SHP77 treated with DMSO at 0.1 percent for 48 hours (cell line): ENCODE data around the gene MT1F.
"Not testable (repeated sequence)": the region's sequence is repeated elsewhere in the genome, so short reads cannot be mapped to it uniquely, and the experiment has no call there.

ENCODE experiments used
- DNase-seq: peaks from one replicate; lab custom pipeline; 2025; lab: John Stamatoyannopoulos, UW

The MT1F gene

DNA sequence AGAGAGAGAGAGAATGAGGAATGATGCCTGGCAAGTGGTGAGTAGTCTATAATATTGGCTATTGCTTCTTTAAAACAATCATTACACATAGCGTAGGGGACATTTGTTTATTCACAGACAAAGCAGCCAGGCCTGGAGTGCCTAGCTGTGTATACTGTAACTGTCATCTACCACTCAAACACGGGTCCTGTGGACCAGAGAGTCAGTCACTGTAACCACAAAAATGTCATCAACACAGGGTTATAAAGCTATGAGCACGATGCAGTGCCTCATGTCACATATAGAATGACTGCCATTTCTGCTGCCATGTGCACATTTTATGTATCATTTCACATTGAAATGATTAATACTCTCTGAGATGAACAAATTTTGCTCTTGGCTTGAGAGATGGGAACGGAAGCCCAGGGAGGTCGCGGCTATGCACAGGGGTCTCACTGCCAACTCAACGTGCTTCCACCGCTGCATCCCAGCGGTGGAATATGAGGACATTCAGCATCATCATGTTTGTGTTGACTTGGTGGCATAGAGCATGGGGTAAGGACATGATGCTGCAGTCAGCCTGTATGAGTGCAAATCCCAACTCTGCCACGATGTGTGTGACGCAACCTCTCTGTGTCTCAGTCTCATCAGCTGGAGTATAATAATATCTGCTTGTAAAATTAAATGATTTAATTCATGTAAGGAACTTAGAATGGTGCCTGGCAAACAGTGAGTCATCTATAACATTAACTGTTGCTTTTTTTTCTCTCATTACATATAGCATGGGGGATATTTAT lies 15.2 kb downstream of the MT1F start:
- DNase-seq = no peak

DNA sequence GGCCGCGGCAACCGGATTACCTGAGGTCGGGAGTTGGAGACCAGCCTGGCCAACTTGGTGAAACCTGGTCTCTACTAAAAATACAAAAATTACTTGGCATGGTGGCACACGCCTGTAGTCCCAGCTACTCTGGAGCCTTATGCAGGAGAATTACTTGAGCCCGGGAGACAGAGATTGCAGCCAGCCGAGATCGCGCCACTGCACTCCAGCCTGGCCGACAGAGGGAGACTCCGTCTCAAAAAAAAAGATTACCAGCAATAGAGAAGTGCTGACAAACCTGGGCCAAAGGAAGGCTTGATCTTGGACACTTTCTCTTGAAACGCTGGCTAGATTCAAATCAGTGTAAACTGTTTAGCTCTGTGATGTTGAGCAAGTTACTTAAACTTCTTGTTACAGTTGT lies 16.2 kb downstream of the MT1F start:
- no peak for DNase-seq

GRCh38 chr16:56674570-56674969 lies 16.8 kb downstream of the MT1F start:
- not testable (repeated sequence) for DNase-seq

GRCh38 chr16:56675685-56676210 lies 18.0 kb downstream of the MT1F start:
- DNase-seq = no peak

GRCh38 chr16:56677474-56677873 lies 19.7 kb downstream of the MT1F start:
- no peak for DNase-seq

DNA sequence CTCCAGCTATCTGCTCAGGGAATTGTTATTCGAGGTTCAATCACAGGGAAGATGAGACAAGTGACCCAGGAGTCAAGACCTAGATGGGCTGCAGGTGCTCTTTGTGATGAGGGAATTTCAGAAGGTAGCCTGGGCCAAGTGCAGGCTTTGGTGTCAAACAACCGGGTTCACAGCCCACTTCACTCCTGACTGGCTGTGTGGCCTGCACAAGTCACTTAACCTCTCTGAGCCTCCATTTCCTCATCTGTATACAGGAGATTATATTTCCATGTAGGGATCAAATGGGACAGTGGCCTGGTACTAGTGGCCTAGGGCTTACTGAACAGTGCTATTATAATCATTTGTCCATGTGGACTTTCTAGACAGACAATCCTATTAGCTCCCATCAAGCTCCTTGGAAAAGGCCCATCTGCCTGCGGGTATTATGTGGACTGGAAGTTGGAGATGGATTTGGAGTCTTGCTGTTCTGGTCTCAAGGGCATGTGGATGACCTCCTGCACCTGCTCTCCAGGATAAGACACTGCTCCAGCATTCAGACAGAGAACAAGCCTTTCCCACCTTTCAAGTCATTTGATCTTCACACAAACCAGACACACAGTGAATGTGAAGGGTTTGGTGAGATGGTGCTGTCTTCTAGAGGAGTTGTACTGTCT lies 21.4 kb downstream of the MT1F start:
- no peak for DNase-seq

GRCh38 chr16:56679818-56680217 lies 22.1 kb downstream of the MT1F start:
- DNase-seq = no peak

DNA sequence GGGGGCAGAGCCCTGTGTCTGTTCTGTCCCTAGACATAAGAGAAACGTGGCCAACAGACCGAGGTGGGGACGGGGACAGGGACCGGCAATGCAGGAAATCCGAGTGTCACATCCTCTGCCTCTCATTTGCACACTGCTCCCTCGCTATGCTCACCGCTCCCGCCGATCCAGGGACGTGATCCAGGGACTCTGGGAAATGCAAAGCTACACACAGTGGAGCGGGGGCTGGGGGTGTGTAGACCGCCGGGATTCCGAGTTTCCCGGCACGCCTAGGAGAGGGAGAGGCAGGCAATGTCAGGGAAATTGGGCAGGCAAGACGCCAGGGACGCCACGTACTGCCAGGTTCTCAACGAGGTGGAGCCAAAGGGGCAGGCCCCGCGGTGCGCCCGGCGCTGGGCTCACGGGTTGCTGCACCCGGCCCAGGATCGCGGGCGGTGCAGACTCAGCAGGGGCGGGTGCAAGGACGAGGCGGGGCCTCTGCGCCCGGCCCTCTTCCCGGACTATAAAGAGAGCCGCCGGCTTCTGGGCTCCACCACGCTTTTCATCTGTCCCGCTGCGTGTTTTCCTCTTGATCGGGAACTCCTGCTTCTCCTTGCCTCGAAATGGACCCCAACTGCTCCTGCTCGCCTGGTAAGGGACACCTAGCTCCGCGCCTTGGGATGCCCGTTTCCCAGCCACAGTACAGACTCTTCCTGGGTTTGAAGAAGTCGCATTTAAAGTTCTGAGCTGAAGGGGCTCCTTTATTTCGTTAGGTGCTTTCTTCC lies 24.4 kb downstream of the MT1F start, which contains the start of gene MT1X:
MT1X (plus strand) TSS at position 532 of the 764 bp plus-strand sequence; CDS start at position 603, 71 bp downstream.
- DNase-seq = peak; percentile 70

DNA sequence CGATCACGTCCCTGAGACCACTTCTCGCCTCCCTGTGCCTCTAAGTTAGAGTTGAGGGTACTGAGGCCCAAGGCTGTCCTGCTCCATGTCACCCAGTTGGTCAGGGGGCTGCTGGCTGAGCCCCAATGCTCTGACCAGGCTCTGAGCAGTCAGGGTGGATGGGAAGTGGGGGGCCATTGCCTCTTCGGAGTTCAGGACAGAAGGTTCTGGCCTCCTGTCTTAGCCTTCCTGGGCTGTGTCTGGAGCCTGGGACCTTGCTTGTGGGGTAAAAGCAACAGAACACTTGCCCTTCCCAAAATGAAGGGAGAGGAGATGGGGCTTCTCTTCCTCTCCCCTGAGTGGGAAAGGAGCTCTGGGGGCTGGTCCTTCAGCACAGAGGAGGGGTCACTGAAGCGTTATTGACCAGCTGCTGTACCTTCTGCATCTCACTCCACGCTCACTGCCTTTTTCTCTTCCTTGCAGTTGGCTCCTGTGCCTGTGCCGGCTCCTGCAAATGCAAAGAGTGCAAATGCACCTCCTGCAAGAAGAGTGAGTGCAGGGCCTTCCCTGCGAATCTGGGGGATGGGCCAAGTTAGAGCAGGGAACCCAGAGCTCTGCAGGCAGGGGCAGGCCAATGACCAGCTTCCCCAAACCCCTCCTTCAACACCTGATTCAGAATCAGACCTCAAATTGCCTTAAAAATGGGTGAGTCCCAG lies 25.1 kb downstream of the MT1F start:
- DNase-seq = no peak

- no peak for DNase-seq
Measured at GRCh38 chr16:56683424-56684172, 25.8 kb downstream of the MT1F start.

- DNase-seq = no peak
Measured at GRCh38 chr16:56684256-56684925, 26.6 kb downstream of the MT1F start.

- no peak for DNase-seq
Measured at GRCh38 chr16:56684926-56685590, 27.3 kb downstream of the MT1F start.

- no peak for DNase-seq
Measured at GRCh38 chr16:56686758-56687157, 29.0 kb downstream of the MT1F start.

DNA sequence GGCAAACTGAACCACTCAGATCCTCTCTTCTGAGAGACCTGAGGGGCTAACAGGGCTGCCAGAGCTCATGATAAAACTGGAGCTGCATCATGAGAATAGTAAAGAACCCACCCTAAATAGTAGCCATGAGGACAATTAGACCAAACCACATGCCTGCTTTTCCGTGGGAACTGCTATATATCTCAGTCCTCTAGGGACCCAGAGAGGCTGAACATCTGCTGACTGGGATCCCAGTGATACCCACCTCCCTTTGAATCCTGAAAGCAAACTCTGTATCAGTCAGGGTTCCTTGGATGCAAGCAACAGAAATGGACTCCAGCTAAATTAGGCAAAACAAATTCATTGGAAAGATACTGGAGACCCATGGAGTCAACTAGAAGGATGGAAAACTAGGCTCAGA lies 31.0 kb downstream of the MT1F start:
- DNase-seq = peak; percentile 23

GRCh38 chr16:56689171-56689570 lies 31.4 kb downstream of the MT1F start:
- DNase-seq = peak; percentile 23

- no peak for DNase-seq
Measured at GRCh38 chr16:56690420-56691122, 32.8 kb downstream of the MT1F start.

- no peak for DNase-seq
Measured at GRCh38 chr16:56691885-56692284, 34.1 kb downstream of the MT1F start.

DNA sequence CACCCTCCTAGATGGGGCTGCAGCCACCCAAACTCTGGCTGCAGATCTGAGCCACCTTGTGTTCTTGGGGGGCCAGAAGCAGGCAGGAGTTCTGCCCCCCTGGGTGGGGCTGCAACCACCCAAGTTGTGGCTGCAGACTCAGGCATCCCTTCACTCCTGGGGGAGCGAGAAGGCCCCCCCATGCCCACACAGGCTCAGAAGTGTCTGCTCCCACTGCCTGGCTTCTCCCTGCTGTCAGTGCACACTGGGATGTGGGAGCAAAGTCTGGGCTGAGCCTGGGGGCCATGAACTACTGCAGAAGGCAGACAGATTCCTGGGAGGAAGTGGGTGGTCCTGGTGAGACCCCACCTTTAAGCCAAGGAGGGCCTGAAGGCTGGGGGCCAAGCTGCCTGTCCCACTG lies 37.5 kb downstream of the MT1F start:
- no peak for DNase-seq

DNA sequence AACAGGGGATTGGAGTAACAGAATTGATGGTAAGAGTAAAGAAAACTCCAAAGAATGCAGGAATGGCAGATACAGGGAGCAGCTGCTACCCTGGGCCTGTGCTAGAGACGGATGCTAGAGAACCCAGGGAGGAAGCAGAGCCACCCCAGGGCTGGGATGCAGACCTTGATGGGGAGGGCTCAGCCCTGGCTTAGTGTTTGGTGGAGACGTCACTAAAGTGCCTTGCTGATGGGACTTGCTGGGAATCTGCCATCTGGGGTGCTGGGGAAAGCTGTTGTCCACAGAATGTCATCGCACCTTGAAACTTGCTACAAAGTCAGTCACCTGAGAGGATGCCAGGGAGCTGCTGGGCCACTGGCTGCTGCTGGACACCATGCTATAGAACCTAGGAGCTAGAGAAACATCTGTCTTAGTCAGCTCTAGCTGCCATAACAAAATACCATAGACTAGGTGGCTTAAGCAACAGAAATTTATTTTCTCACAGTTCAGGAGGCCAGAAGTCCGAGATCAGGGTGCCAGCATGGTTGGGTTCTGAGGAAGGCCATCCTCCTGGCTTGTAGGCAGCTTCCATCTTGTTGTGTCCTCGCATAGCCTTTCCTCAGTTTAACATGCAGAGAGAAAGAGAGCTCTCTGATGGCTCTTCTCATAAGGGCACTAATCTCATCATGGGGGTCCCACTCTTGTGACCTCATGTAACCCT lies 39.8 kb downstream of the MT1F start:
- no peak for DNase-seq
